ENCODE results near the gene TMEM233.
"Not testable (repeated sequence)": the region's sequence is repeated elsewhere in the genome, so short reads cannot be mapped to it uniquely, and the experiment has no call there.

Gene TMEM233

GRCh38 chr12:119609358-119609757, 15.8 kb downstream of the TMEM233 start:
- DNase-seq (ENCODE audit: low read depth, low spot score), result no peak

GRCh38 chr12:119613319-119613936, 19.9 kb downstream of the TMEM233 start:
- no peak for DNase-seq (ENCODE audit: low read depth, low spot score)

GRCh38 chr12:119614705-119615104, 21.1 kb downstream of the TMEM233 start:
- no peak for DNase-seq (ENCODE audit: low read depth, low spot score)

GRCh38 chr12:119615518-119616475, 22.2 kb downstream of the TMEM233 start:
- no peak for DNase-seq (ENCODE audit: low read depth, low spot score)

GRCh38 chr12:119618328-119618896, 24.8 kb downstream of the TMEM233 start:
- DNase-seq (ENCODE audit: low read depth, low spot score), result not testable (repeated sequence)

GRCh38 chr12:119620490-119620889, 26.9 kb downstream of the TMEM233 start:
- DNase-seq (ENCODE audit: low read depth, low spot score), result no peak

GRCh38 chr12:119621878-119622277, 28.3 kb downstream of the TMEM233 start:
- DNase-seq (ENCODE audit: low read depth, low spot score), result no peak

- DNase-seq (ENCODE audit: low read depth, low spot score), result no peak
Observed at GRCh38 chr12:119624966-119625365, 31.4 kb downstream of the TMEM233 start.

- DNase-seq (ENCODE audit: low read depth, low spot score), result no peak
Observed at GRCh38 chr12:119627019-119627643, 33.6 kb downstream of the TMEM233 start.

- no peak for DNase-seq (ENCODE audit: low read depth, low spot score)
Observed at GRCh38 chr12:119627686-119628085, 34.1 kb downstream of the TMEM233 start.

GRCh38 chr12:119630223-119630780, 36.7 kb downstream of the TMEM233 start:
- no peak for DNase-seq (ENCODE audit: low read depth, low spot score)

GRCh38 chr12:119630962-119631550, 37.5 kb downstream of the TMEM233 start:
- no peak for DNase-seq (ENCODE audit: low read depth, low spot score)

GRCh38 chr12:119631930-119632678, 38.5 kb downstream of the TMEM233 start:
- DNase-seq (ENCODE audit: low read depth, low spot score), result no peak

GRCh38 chr12:119634743-119635142, 41.2 kb downstream of the TMEM233 start:
- DNase-seq (ENCODE audit: low read depth, low spot score), result no peak

- no peak for DNase-seq (ENCODE audit: low read depth, low spot score)
Observed at GRCh38 chr12:119642986-119643385, 49.4 kb downstream of the TMEM233 start.

- no peak for DNase-seq (ENCODE audit: low read depth, low spot score)
Observed at GRCh38 chr12:119644930-119645329, 51.4 kb downstream of the TMEM233 start.

- no peak for DNase-seq (ENCODE audit: low read depth, low spot score)
Observed at GRCh38 chr12:119645535-119646059, 52.0 kb downstream of the TMEM233 start.

- no peak for DNase-seq (ENCODE audit: low read depth, low spot score)
Observed at GRCh38 chr12:119649202-119649808, 55.7 kb downstream of the TMEM233 start.

GRCh38 chr12:119652665-119653064, 59.1 kb downstream of the TMEM233 start:
- no peak for DNase-seq (ENCODE audit: low read depth, low spot score)

- not testable (repeated sequence) for DNase-seq (ENCODE audit: low read depth, low spot score)
Observed at GRCh38 chr12:119657001-119657400, 63.4 kb downstream of the TMEM233 start.
